ENCODE results near the gene ROR2. TPM values are rescaled to one million over a fixed set of nuclear protein-coding genes. Genes with fewer than 3 reads are reported as not detected.

The ROR2 gene
- total RNA-seq, 1 experiment from 2014 or later, result 0.66 TPM

DNA sequence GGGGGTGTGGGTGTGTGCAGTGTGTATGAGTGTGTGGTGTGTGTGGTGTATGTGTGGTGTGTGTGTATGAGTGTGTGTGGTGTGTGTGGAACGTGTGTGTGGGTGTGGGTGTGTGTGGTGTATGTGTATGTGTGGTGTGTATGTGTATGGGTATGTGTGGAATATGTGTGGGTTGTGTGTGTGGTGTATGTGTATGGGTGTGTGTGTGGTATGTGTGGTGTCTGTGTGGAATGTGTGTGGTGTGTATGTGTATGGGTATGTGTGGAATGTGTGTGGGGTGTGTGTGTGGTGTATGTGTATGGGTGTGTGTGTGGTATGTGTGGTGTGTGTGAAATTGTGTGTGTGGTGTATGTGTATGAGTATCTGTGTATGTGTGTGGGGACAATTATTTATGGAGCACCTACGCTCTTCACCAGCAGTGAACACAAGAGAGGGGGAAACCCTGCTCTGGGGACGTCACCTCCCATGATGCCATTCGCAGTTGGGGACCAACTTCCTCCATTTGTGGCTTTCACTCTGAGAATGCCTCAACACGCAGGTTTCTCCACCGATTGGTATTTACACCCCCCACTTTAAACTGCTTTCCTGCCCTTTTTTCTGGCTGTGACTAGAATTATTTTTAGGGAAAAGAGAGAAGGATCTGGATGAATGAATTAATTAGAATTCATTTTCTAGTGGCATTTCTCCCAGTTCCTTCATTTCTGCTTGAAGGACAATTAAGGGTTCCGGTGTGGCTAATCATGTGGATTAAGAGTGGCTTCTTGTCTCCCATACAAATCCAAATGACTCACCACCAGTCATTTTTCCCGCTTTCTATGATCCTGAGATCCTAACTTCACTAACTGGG lies 238.1 kb downstream of the ROR2 start:
- H3K9me3 ChIP-seq (replicated peaks), result no peaks in the 10 kb centered on the region; the same call in 1 of the 2 replicates
- no peak overlapping the region for H3K4me3 ChIP-seq
- no peaks in the 10 kb centered on the region for H3K36me3 ChIP-seq
- H3K4me1 ChIP-seq (replicated peaks), result no peaks in the 10 kb centered on the region; the same call in 1 of the 2 replicates
- no peak for DNase-seq (ENCODE audit: low read depth in 1 of 2, low spot score in 2 of 2)
- no peaks in the 10 kb centered on the region for H3K27me3 ChIP-seq (replicated peaks)
- H3K27ac ChIP-seq, result no peak overlapping the region

GRCh38 chr9:91710158-91710557 lies 239.9 kb downstream of the ROR2 start:
- no peaks in the 10 kb centered on the region; the same call in 1 of the 2 replicates for H3K9me3 ChIP-seq (replicated peaks)
- no peaks in the 10 kb centered on the region for H3K36me3 ChIP-seq
- H3K4me1 ChIP-seq (replicated peaks), result no peaks in the 10 kb centered on the region; the same call in 1 of the 2 replicates

GRCh38 chr9:91705386-91705785 lies 244.6 kb downstream of the ROR2 start:
- H3K27me3 ChIP-seq (replicated peaks), result no peaks in the 10 kb centered on the region
- H3K36me3 ChIP-seq, result no peaks in the 10 kb centered on the region
- no peaks in the 10 kb centered on the region; the same call in 1 of the 2 replicates for H3K9me3 ChIP-seq (replicated peaks)
- H3K27ac ChIP-seq, result no peak overlapping the region
- no peak overlapping the region for H3K4me3 ChIP-seq
- H3K4me1 ChIP-seq (replicated peaks), result no peaks in the 10 kb centered on the region
- no peak for DNase-seq (ENCODE audit: low read depth in 1 of 2, low spot score in 2 of 2)

More at GRCh38 chr9:91710158-91710557, 239.9 kb downstream of the ROR2 start:
- Histone ChIP-seq H3K4me3 (no peak overlapping the region), H3K27ac (no peak overlapping the region), H3K27me3 (replicated peaks) (no peaks in the 10 kb centered on the region)
- DNase-seq (ENCODE audit: low read depth in 1 of 2, low spot score in 2 of 2), result no peak

GRCh38 chr9:91700475-91700874 lies 249.6 kb downstream of the ROR2 start:
- no peak for DNase-seq (ENCODE audit: low read depth in 1 of 2, low spot score in 2 of 2)
- H3K4me1 ChIP-seq (replicated peaks), result no peaks in the 10 kb centered on the region
- H3K27ac ChIP-seq, result no peak overlapping the region
- no peaks in the 10 kb centered on the region for H3K27me3 ChIP-seq (replicated peaks)
- no peak overlapping the region for H3K4me3 ChIP-seq
- no peaks in the 10 kb centered on the region for H3K36me3 ChIP-seq
- H3K9me3 ChIP-seq (replicated peaks), result no peaks in the 10 kb centered on the region

GRCh38 chr9:91698266-91698665 lies 251.8 kb downstream of the ROR2 start:
- Histone ChIP-seq H3K4me3 (no peak overlapping the region), H3K36me3 (no peaks in the 10 kb centered on the region), H3K27ac (no peak overlapping the region)

DNA sequence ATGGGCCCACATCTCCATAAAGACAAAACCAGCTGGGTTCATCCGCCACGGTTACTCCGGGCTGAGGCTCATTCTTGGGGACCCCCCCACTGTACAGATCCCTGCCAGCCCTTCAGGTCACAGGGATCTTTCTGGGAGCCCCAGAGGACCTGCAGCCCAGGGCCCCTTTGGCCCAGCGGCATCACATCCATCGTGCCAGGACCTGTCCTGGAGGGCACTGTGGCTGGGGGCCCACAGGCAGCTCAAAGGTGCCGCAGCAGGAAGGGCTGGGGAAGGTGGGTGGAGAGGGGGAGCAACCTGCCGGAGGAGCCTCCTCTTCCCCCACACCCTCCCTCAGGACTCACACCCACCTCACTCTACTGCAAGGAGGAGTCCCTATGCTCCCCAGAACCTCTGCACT lies 252.8 kb downstream of the ROR2 start:
- Histone ChIP-seq H3K9me3 (replicated peaks) (no peaks in the 10 kb centered on the region), H3K4me3 (no peak overlapping the region), H3K27me3 (replicated peaks) (no peaks in the 10 kb centered on the region), H3K36me3 (no peaks in the 10 kb centered on the region), H3K4me1 (replicated peaks) (no peaks in the 10 kb centered on the region), H3K27ac (no peak overlapping the region)
- no peak for DNase-seq (ENCODE audit: low read depth in 1 of 2, low spot score in 2 of 2)

More at GRCh38 chr9:91698266-91698665, 251.8 kb downstream of the ROR2 start:
- Histone ChIP-seq H3K9me3 (replicated peaks) (no peaks in the 10 kb centered on the region), H3K4me1 (replicated peaks) (no peaks in the 10 kb centered on the region), H3K27me3 (replicated peaks) (no peaks in the 10 kb centered on the region)
- no peak for DNase-seq (ENCODE audit: low read depth in 1 of 2, low spot score in 2 of 2)

DNA sequence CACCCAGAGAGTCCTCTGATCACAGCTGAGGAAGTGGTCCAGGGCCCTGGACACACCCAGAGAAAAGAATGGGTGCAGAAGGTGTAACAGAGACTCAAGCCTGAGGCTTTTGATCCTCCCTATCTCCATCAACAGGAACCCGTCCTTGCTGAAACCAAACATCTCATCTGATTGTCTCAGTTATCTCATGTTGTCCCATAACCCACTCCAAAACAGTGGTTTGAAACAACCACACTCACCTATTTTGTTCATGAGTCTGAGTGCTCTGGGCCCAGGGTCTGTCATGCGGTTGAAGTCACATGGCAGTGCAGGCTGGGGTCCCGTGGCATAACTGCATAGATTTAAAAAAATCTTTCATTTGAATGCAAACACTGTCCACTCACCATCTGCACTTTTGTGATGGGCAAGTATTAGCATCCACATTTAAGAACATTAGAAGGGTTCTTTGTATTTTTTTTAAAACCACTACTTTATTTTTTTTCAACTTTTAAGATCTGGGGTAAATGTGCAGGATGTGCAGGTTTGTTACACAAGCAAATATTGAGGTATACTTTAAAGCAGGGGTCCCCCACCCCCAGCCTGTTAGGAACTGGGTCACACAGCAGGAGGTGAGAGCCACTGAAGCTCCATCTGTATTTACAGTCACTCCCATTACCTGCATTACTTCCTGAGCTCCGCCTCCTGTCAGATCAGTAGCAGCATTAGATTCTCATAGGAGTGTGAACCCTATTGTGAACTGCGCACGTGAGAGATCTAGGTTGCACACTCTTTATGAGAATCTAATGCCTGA lies 255.8 kb downstream of the ROR2 start:
- Histone ChIP-seq H3K9me3 (replicated peaks) (no peaks in the 10 kb centered on the region), H3K4me3 (no peak overlapping the region)
- no peak for DNase-seq (ENCODE audit: low read depth in 1 of 2, low spot score in 2 of 2)

DNA sequence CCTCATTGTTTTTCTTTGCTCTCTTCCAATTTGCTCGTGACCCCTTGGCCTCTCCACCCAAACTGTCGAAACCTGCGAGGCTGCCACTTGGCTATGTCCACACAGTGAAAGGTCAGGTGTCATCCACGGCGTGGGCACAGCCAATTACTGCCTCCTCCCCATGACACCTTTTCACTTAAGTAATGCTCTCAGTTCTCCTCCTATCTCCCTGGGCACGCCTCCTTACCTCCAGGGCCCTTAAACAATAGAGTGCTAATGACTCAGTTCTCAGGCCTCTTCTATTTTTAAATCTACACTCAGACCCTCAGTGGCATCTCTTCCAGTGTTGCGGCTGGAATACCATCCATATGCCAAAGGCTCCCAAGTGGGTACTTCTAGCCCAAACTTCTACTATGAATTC lies 256.8 kb downstream of the ROR2 start:
- no peak for DNase-seq (ENCODE audit: low read depth in 1 of 2, low spot score in 2 of 2)
- Histone ChIP-seq H3K36me3 (no peaks in the 10 kb centered on the region), H3K4me3 (no peak overlapping the region), H3K27me3 (replicated peaks) (no peaks in the 10 kb centered on the region), H3K27ac (no peak overlapping the region), H3K4me1 (replicated peaks) (no peaks in the 10 kb centered on the region), H3K9me3 (replicated peaks) (no peaks in the 10 kb centered on the region)

More for the DNA sequence above, 255.8 kb downstream of the ROR2 start:
- Histone ChIP-seq H3K27ac (no peak overlapping the region), H3K36me3 (no peaks in the 10 kb centered on the region), H3K4me1 (replicated peaks) (no peaks in the 10 kb centered on the region), H3K27me3 (replicated peaks) (no peaks in the 10 kb centered on the region)

DNA sequence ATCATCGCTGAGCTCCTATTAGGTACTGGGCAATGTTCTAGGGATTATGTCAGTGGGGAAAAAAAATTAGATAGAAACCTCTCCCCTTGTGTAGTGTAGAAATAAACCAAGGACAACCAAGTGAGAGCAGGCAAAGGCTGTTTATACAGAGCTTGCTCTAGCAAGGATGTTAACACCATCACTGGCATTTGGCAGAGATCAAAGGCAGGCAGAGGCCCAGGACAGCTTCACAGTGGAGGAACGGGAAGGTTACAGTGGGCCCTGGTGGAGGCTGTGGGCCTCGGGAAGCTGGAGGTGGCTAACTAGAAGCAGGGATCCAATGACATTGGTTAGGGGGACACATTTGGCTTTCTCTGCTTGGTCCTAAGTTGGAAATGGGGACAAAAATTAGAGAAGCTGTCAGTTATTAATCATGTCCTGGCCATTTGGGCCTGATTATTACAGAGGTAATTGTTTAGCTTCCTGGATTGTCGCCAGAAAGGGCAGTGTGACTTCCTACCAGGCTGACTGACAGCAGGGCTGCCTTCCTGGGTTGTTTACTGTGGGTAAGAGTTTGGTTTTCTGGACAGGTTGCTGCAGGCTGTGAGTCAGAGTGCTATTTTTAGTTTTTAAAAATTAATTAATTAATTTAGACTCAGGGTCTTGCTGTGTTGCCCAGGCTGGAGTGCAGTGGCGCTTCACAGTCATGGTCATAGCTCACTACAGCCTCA lies 259.3 kb downstream of the ROR2 start:
- no peaks in the 10 kb centered on the region for H3K36me3 ChIP-seq
- no peaks in the 10 kb centered on the region for H3K27me3 ChIP-seq (replicated peaks)
- no peak for DNase-seq (ENCODE audit: low read depth in 1 of 2, low spot score in 2 of 2)
- no peak overlapping the region for H3K4me3 ChIP-seq
- H3K9me3 ChIP-seq (replicated peaks), result no peaks in the 10 kb centered on the region
- H3K4me1 ChIP-seq (replicated peaks), result no peaks in the 10 kb centered on the region
- no peak overlapping the region for H3K27ac ChIP-seq

DNA sequence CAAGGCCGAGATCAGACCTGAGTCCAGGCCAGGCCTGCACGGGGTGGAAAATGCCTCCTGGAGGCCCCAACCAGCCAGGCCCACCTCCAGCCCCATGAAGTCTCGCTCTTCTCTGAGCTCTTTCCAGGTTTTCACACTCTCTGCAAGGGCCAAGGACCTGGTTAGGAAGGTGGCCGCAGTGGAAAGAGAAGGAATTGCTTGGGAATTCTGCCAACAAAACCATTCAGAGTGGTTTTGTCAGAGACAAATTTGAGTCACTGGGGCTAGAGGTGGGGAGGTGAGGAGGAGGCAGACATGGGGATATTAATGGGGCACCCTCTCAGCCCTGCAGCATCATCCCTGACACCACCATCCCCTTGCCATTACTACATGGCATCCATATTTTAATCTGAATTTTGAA lies 261.0 kb downstream of the ROR2 start:
- H3K4me3 ChIP-seq, result no peak overlapping the region
- no peak for DNase-seq (ENCODE audit: low read depth in 1 of 2, low spot score in 2 of 2)
- H3K9me3 ChIP-seq (replicated peaks), result no peaks in the 10 kb centered on the region
- no peak overlapping the region for H3K27ac ChIP-seq
- H3K36me3 ChIP-seq, result no peaks in the 10 kb centered on the region
- H3K4me1 ChIP-seq (replicated peaks), result no peaks in the 10 kb centered on the region
- no peaks in the 10 kb centered on the region for H3K27me3 ChIP-seq (replicated peaks)

DNA sequence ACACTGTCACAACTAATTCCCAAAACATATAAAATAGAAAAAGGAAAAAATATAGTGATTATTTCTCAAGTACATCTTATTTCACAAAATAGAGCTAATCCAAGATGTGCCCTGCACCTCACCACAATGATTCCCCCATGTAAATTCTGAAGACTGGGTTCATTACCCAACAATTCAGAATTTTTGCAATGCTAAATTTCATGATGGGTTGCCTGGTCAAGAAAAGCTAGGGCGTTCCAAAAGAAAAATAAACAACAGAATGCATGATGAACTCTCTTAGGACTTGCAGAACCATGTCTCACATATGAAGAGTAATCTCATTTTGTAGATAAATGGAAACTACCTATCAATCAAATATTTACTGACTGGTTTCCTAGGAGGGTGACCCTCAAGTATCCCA lies 266.8 kb downstream of the ROR2 start:
- H3K36me3 ChIP-seq, result no peaks in the 10 kb centered on the region
- H3K4me1 ChIP-seq (replicated peaks), result no peaks in the 10 kb centered on the region
- H3K4me3 ChIP-seq, result no peak overlapping the region
- DNase-seq (ENCODE audit: low read depth in 1 of 2, low spot score in 2 of 2), result no peak
- H3K27ac ChIP-seq, result no peak overlapping the region
- no peaks in the 10 kb centered on the region for H3K27me3 ChIP-seq (replicated peaks)
- no peaks in the 10 kb centered on the region for H3K9me3 ChIP-seq (replicated peaks)

GRCh38 chr9:91682806-91683205 lies 267.2 kb downstream of the ROR2 start:
- Histone ChIP-seq H3K27ac (no peak overlapping the region), H3K4me3 (no peak overlapping the region), H3K4me1 (replicated peaks) (no peaks in the 10 kb centered on the region), H3K36me3 (no peaks in the 10 kb centered on the region), H3K9me3 (replicated peaks) (no peaks in the 10 kb centered on the region), H3K27me3 (replicated peaks) (no peaks in the 10 kb centered on the region)
- DNase-seq (ENCODE audit: low read depth in 1 of 2, low spot score in 2 of 2), result no peak

DNA sequence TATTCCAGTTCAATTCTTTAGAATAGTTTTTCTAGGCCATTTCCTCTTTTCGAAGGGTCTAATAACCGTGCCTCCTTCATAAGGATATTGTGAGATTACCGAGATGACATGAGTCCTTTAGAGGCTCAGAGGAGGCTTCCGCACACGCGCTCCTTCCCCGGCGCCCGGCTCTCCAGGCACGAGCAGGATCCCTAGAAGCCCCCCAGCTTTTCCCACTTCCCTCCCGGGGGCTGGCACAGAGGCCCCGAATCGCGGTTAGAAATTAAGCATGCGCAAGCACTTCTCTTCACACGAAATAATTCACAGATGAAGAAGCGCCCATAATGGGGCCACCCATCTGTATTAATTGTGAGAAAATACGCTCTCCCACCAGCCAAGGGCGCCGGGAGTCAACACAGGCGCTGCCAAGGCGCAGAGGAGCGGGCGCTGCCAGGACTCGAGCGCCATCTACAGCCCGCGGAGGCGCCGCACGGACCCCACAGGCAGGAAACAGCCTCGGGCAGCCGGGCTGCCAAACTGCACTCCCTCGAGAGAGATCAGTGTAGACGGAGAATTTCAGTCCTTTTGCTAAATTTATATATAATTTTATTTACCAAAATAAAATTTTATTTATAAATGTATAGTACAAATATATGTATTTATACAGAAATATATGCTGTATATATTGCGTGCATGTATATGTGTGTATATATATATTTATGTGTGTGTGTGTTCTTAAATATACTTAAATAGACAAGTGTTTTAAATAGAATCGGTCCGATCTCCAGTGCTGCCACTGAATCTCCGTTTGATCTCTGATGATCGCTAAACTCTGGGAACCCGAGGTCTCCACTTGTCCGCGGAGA lies 268.3 kb downstream of the ROR2 start:
- Histone ChIP-seq H3K4me3 (no peak overlapping the region), H3K36me3 (no peaks in the 10 kb centered on the region), H3K27me3 (replicated peaks) (no peaks in the 10 kb centered on the region), H3K4me1 (replicated peaks) (no peaks in the 10 kb centered on the region), H3K9me3 (replicated peaks) (no peaks in the 10 kb centered on the region), H3K27ac (no peak overlapping the region)
- DNase-seq (ENCODE audit: low read depth in 1 of 2, low spot score in 2 of 2), result no peak
